Transverse colon (tissue), 4 donors: Measurements from ENCODE around the gene C10orf88. TPM values are rescaled to one million over a fixed set of nuclear protein-coding genes. Genes with fewer than 3 reads are reported as not detected.

Source experiments
- DNase-seq: peaks from one replicate; pipeline ENCODE4 v3.0.0-alpha.2; 2019
- H3K27ac ChIP-seq, 4 donors: fragments of 200-600 bp; sonication (generic); 2 replicates each; pipeline ENCODE4 v1.5.1; 2016 to 2018; ENCODE audit warnings: inconsistent platforms in 4 of 4
- H3K27me3 ChIP-seq: fragments of 200-600 bp; sonication (generic); 2 replicates; pipeline ENCODE4 v1.5.1; 2017; ENCODE audit warnings: inconsistent platforms
- H3K36me3 ChIP-seq, 4 donors: fragments of 200-600 bp; sonication (generic); 2 replicates each; pipeline ENCODE4 v1.5.1; 2017 to 2019; ENCODE audit warnings: inconsistent platforms in 4 of 4
- H3K4me1 ChIP-seq, 4 donors: fragments of 200-600 bp; sonication (generic); 2 replicates each; pipeline ENCODE4 v1.5.1; 2017 to 2020; ENCODE audit warnings: inconsistent platforms in 4 of 4
- H3K4me3 ChIP-seq, 4 donors: fragments of 200-600 bp; sonication (generic); 1 replicate in 1 of 4; 2 replicates in 3 of 4; pipeline versions ENCODE4 v1.5.1 to v1.6.1; 2017 to 2019; ENCODE audit warnings: inconsistent platforms in 4 of 4
- H3K9me3 ChIP-seq, 2 donors: fragments of 200-600 bp; sonication (generic); 2 replicates each; pipeline ENCODE4 v1.5.1; 2017 to 2019; ENCODE audit warnings: inconsistent platforms in 2 of 2
- EP300 ChIP-seq: sonication (generic); formaldehyde crosslinking; IDR thresholded peaks from one replicate; pipeline ENCODE4 v1.6.1; 2017; ENCODE audit warnings: antibody characterized with exemption, low read depth
- POLR2A ChIP-seq: fragments of 450-650 bp; IDR thresholded peaks from one replicate; pipeline ENCODE4 v1.6.1; 2016; ENCODE audit warnings: antibody characterized with exemption, mild to moderate bottlenecking, moderate library complexity
- POLR2AphosphoS5 ChIP-seq, 3 donors: sonication (generic); formaldehyde crosslinking; IDR thresholded peaks; one replicate each; pipeline ENCODE4 v1.6.1; 2016; ENCODE audit warnings: antibody characterized with exemption in 3 of 3
- WGBS, 2 donors: methylation state at CpG; one replicate each; pipeline ENCODE4 v1.1.5; 2018; ENCODE audit warnings: low coverage in 1 of 2; 5-methylcytosine and 5-hydroxymethylcytosine counted together
- in situ Hi-C, 4 donors: fragments of 200-750 bp; cut with MboI; loops; one replicate each; pipeline versions ENCODE4 v1.15.0 to v1.15.1; 2017; ENCODE audit warnings: low sequenced_read_pairs in 3 of 4, low pct_ligation_motif_present in 1 of 4, low pct_unique_long_range_greater_than_20kb in 1 of 4
- intact Hi-C: fragments of 100-400 bp; cut with DNase I; formaldehyde crosslinking; loops from one replicate; pipeline ENCODE4 v1.15.1; 2023; ENCODE audit warnings: low total_unique reads
- total RNA-seq, 4 donors: library from RNA; depleted of rRNA; stranded (reverse); fragments of >200 nt; gene quantifications; one replicate each; pipeline ENCODE4 v1.1.0, GENCODE V29; 2016
- TF ChIP-seq, protein P1 (sequence below), 5 experiments: fragments of 200-600 bp in 3 of 5; fragments of 450-650 bp in 2 of 5; sonication (generic) in 3 of 5; IDR thresholded peaks; 1 replicate in 2 of 5; 2 replicates in 3 of 5; pipeline ENCODE4 v1.5.1; 2016 to 2017; ENCODE audit warnings: antibody characterized with exemption in 5 of 5, inconsistent platforms in 3 of 5, mild to moderate bottlenecking in 2 of 5, moderate library complexity in 1 of 5

Gene C10orf88
- total RNA-seq, 4 donors from 2014 or later: 4.9 to 30.8 (median 7.4) TPM

DNA sequence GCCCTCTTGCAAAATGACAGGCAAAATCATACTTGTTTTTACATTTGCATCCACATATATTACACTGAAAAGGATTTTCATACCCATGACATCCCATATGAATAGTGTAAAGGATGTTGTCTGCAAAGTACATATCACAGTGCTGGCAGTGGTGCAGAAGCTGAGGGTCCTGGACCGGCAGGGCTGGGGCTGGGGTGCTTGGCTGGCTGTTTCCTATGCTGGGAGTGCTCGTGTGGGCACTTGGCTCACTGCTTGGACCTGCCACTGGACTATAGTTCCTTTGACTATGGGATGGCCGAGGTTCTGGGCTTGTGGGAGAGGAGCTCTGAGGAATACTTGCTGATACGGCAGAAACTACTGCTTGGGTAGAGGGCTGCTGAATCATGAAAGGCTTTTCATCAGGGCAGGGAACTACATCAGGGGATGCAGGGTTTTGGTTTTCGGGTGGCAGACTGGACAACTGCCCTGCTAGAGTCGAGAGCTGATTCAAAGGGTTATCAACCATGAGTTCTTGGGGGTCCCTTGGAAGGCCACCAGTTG lies 39.8 kb upstream of the C10orf88 start:
- TF ChIP-seq, protein P1, sequence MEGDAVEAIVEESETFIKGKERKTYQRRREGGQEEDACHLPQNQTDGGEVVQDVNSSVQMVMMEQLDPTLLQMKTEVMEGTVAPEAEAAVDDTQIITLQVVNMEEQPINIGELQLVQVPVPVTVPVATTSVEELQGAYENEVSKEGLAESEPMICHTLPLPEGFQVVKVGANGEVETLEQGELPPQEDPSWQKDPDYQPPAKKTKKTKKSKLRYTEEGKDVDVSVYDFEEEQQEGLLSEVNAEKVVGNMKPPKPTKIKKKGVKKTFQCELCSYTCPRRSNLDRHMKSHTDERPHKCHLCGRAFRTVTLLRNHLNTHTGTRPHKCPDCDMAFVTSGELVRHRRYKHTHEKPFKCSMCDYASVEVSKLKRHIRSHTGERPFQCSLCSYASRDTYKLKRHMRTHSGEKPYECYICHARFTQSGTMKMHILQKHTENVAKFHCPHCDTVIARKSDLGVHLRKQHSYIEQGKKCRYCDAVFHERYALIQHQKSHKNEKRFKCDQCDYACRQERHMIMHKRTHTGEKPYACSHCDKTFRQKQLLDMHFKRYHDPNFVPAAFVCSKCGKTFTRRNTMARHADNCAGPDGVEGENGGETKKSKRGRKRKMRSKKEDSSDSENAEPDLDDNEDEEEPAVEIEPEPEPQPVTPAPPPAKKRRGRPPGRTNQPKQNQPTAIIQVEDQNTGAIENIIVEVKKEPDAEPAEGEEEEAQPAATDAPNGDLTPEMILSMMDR (IDR thresholded peaks at IDR 0.05): no peak
- TF ChIP-seq POLR2A: no peak
- no peak for TF ChIP-seq POLR2AphosphoS5 (IDR thresholded peaks at IDR 0.05)
- TF ChIP-seq EP300: no peak
- no peaks in the 10 kb centered on the region for H3K9me3 ChIP-seq
- DNase-seq: no peak
- no peak overlapping the region for H3K4me3 ChIP-seq
- H3K27me3 ChIP-seq: no peaks in the 10 kb centered on the region
- in situ Hi-C loops: no loop called here
- WGBS, 2 donors: 92 to 100% methylated on average over 2 to 6 of the region's 6 CpGs
- intact Hi-C loops: no loop called here
- H3K36me3 ChIP-seq: peaks cover 0 to 24% (median 10%) of the 10 kb centered on the region in 4 donors
- no peak overlapping the region for H3K27ac ChIP-seq
- H3K4me1 ChIP-seq: peaks cover 0 to 4% (median 2%) of the 10 kb centered on the region in 4 donors

DNA sequence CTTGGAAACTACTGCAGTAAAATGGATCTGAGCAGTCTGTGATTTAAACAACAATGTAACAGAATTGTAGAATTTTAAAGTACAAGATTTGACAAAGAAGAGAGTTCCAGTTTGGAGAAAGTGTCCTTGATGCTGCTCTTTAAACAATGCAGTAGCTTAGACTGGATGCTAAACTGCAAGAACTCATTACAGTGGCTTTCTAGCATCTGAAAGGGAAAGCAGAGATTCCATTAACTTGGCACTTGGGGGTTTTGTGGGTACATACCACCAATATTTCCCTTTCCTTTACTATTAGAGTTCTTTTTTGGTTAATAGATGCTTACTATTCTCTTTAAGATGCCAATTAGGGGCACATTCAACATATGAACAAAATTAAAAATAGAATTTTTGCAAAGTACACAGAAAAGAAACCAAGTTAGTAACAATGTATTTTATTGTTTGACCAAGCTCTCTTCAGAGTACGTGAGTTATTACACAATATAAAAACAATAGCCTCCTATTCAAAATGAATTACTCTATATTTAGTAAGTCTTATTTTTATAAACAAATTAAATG lies 38.1 kb upstream of the C10orf88 start:
- in situ Hi-C loops: no loop called here
- DNase-seq: no peak
- Histone ChIP-seq H3K36me3 (peaks cover 0 to 22% (median 10%) of the 10 kb centered on the region in 4 donors), H3K4me3 (no peak overlapping the region), H3K27ac (no peak overlapping the region), H3K27me3 (no peaks in the 10 kb centered on the region), H3K9me3 (no peaks in the 10 kb centered on the region), H3K4me1 (no peaks in the 10 kb centered on the region)
- 45 to 81% methylated on average over 1 of the region's 1 CpG for WGBS, 2 donors
- intact Hi-C loops: no loop called here
- TF ChIP-seq, protein P1 (IDR thresholded peaks at IDR 0.05): no peak
- no peak for TF ChIP-seq POLR2AphosphoS5 (IDR thresholded peaks at IDR 0.05)
- no peak for TF ChIP-seq POLR2A
- TF ChIP-seq EP300: no peak

DNA sequence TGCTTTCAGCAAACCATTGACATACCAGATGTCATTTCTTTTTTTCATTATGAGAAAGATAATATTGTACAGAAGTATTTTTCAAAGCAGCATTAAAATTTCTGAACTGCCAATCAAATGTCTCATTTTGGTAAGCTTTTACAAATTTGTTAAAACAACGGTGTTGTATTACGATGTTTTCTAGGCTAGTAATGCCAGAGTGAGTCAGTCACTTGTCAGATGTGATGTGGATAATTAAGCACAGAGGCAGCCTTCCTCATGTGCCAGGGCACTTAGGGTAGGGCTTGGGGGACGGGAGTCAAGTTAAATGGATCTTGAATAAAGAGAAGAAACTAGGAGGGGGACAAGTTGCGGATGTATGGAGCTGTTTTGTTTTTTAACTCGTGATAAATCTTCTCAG lies 36.3 kb upstream of the C10orf88 start:
- no peaks in the 10 kb centered on the region for H3K9me3 ChIP-seq
- no peaks in the 10 kb centered on the region for H3K4me1 ChIP-seq
- H3K4me3 ChIP-seq: no peak overlapping the region
- intact Hi-C loops: no loop called here
- H3K36me3 ChIP-seq: peaks cover 0 to 22% (median 7%) of the 10 kb centered on the region in 4 donors
- no peak overlapping the region for H3K27ac ChIP-seq
- H3K27me3 ChIP-seq: no peaks in the 10 kb centered on the region
- 73 to 79% methylated on average over 5 of the region's 5 CpGs for WGBS, 2 donors
- TF ChIP-seq POLR2A (no peak), EP300 (no peak), POLR2AphosphoS5 (IDR thresholded peaks at IDR 0.05) (no peak)
- TF ChIP-seq, protein P1 (IDR thresholded peaks at IDR 0.05): no peak
- no peak for DNase-seq
- in situ Hi-C loops: no loop called here

DNA sequence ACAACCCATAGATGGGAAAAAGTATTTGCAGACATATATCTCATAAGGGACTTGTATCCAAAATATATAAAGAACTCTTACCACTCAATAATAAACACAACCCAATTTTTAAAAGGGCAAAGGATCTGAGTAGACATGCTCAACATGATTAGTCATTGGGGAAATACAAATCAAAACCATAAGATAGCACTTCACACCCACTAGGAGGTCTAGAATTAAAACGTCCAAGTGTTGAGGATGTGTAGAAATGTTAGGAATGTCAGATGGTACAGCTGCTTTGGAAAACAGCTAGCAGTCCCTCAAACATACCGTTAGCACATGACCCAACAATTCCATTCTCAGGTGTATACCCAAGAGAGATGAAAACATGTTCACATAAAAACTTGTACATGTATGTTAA lies 34.5 kb upstream of the C10orf88 start:
- 79 to 86% methylated on average over 2 of the region's 2 CpGs for WGBS, 2 donors
- TF ChIP-seq POLR2A (no peak), EP300 (no peak), POLR2AphosphoS5 (IDR thresholded peaks at IDR 0.05) (no peak)
- TF ChIP-seq, protein P1 (IDR thresholded peaks at IDR 0.05): no peak
- H3K4me3 ChIP-seq: no peak overlapping the region
- H3K36me3 ChIP-seq: peaks cover 0 to 9% (median 1%) of the 10 kb centered on the region in 4 donors
- no peak for DNase-seq
- no peaks in the 10 kb centered on the region for H3K9me3 ChIP-seq
- H3K4me1 ChIP-seq: no peaks in the 10 kb centered on the region
- H3K27me3 ChIP-seq: no peaks in the 10 kb centered on the region
- in situ Hi-C loops (no loop called here), intact Hi-C loops (no loop called here)
- H3K27ac ChIP-seq: no peak overlapping the region
